ENCODE measurements around the gene LHX8.
"Not testable (repeated sequence)": the region's sequence is repeated elsewhere in the genome, so short reads cannot be mapped to it uniquely, and the experiment has no call there.

Gene LHX8

DNA sequence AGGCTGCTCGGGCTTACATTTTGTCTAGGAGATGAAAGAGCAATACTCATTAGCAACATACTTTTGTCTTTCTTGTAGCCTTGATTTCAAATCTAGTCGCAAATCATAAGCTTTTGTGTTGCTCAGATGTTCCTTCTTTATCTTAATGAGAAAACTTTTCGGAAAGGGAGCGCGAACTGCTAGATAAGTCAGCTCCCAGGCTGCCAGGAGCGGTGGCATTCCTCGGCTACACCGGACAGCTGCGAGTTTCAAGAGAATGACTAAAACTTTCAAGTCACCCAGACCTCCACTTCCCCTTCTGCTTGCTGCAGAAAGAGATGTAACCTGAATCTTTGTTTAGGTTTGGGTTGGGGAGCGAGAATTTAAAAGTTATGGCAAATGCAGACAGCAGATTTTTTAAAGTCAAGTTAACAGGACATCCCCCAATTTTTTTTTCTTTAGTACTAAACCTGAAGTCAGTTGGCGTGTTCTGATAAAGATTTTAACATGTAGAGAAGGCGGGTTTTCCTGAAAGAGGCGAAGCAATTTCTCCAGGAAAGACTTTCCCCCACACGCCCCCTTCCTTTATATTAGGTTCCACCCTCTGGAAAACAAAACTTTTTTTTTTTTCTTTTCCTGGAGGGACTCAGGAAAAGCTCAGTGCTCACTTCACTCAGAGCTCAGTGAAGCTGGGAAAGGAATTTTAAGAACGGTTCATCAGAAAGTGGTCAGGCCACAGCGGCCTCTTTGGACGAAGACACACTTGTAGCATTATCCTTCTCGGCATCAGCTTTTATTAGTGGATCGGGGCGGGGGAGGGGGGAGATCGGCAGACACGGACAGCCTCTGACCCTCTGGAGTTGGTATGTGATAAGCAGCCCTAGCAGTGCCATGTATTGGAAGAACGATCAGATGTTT, at the start of gene LHX8:
TSS of gene LHX8 (plus strand) at position 639 of the 897 bp plus-strand sequence. CDS start 2,227 bp downstream, outside the sequence.
- no peak for DNase-seq (ENCODE audit: low read depth, low spot score)

GRCh38 chr1:75085931-75086330, 48.3 kb upstream of the LHX8 start:
- no peak for DNase-seq (ENCODE audit: low read depth, low spot score)

DNA sequence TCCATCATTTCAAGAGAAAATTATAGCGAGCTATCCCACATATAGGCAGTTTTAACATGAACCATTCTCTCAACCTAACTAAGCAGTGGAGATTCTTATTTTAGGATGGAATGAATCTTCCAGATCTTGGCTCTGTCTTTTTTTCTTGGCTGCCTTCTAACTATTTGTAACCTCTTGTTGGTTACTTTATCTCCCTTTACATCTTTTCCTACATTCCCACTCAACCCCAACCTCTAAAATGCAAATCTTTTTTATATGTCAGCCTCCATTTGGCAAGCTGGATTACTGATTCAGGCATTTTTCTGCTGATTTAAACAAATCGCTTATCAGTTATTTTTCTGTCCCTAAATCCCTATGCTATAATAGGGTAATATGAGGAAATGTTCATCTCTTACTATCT, 46.9 kb upstream of the LHX8 start:
- DNase-seq (ENCODE audit: low read depth, low spot score): no peak

GRCh38 chr1:75092141-75092540, 42.0 kb upstream of the LHX8 start:
- DNase-seq (ENCODE audit: low read depth, low spot score): no peak

DNA sequence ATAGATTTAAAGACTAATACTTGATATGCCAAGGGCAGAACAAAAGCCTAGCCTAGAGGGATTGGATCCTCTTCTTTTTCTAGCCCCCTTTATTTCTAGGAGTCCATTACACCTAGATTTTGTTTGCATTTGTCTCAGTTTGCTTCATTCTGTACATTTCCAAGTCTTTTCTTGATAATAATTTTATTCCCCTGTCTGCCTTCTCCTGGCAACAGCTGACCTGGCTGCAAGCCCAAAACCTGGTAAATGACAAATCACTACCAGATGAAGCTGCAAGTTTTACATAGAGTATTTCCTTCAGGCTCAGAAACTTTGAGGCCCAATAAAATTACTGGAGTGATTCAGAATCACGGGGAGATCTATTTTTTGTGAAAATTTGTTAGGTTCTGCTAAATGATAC, 36.5 kb upstream of the LHX8 start:
- no peak for DNase-seq (ENCODE audit: low read depth, low spot score)

GRCh38 chr1:75099581-75099980, 34.6 kb upstream of the LHX8 start:
- no peak for DNase-seq (ENCODE audit: low read depth, low spot score)

DNA sequence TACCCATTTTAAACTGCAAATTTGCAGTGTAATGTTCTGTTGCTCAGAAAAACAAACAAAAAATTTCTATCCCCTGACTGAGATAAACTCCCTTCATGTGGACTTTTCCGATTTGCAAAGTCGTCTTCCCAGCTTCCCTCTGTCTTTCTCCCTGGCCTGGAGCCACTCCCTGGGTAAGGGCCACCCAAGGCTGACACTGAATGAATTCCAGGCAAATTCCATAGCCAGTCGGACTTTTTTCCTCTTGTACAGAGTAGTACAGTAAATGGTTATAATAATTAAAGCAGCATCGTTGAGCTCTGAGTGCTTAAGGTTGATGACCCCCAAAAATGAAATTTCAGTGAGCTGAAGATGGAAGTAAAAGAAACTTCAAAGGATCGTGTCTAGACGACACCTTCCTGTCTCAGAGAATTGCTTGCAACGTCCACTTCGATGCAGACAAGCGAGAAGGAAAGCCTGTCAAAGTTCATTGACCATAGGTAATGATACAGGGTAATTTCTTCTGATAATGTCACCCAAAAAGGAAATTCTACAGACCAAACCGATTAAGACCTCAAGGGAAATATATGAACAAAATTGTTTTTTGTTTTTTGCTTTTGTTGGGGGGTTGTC, 33.6 kb upstream of the LHX8 start:
- no peak for DNase-seq (ENCODE audit: low read depth, low spot score)

GRCh38 chr1:75112362-75112951, 21.7 kb upstream of the LHX8 start:
- DNase-seq (ENCODE audit: low read depth, low spot score): not testable (repeated sequence)

DNA sequence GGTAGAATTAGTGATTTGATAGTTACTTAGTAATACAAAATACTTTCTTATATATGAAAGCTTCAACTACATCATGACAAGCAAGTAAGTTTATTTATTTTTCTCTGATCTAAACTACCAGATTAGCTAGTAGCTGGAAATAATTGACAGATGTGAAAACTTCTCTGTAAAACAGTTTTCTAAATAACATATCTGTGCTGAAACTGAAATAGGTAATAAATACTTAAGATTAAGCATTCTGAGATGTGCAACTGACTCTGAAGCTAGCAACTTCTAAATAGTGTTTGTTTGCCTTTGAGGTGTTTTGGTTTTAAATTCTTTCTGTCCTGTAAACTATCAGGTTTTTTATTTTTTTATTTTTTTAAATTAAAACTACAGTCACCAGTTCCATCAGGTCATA, 18.5 kb upstream of the LHX8 start:
- no peak for DNase-seq (ENCODE audit: low read depth, low spot score)

- DNase-seq (ENCODE audit: low read depth, low spot score): no peak
These were observed 10.4 kb upstream of the LHX8 start for GRCh38 chr1:75123756-75124155.

DNA sequence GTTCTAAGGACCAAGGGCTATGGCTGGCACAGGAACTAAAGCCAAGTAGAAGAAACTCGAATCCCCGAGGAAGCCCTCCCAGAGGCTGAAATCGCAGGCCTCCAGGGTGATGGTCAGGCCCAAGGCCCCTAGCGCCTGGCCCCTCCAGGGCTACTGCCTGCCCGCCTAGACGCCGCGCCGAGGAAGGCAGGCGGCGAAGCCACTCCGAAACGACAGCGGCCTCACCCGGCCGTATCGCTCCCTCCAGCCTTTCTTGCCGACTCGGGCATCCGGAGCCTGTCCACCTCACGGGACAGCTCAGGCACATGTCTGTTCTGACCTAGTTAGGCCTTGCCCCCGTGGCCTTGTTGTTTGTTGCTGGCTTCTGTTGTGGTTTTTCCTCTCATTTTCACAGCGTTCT, 9.7 kb upstream of the LHX8 start:
- DNase-seq (ENCODE audit: low read depth, low spot score): no peak

GRCh38 chr1:75125161-75125726, 8.9 kb upstream of the LHX8 start:
- DNase-seq (ENCODE audit: low read depth, low spot score): no peak

DNA sequence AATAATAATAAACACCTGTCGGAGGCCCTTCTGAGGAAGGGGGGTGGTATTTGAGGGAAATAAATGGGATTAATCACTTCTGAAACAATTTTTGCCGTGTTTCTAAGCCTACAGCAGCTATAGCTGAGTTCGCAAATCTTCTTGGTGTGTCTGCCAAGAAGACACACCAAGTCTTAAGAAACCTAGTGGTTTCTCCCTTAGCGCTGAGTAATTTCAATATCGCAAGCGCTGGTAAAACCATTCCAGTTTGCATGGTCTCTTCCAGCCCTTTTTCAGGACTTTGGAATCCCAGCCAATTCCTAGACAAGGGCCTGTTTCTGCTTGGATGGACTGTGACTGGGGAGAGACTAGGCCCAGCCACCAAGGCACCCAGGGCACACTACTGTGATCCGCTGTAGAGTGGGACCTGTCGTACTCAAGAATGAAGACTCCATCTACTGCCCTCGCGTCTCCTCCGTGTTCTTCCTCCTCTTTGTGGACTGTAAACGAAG, 7.5 kb upstream of the LHX8 start:
- DNase-seq (ENCODE audit: low read depth, low spot score): no peak

DNA sequence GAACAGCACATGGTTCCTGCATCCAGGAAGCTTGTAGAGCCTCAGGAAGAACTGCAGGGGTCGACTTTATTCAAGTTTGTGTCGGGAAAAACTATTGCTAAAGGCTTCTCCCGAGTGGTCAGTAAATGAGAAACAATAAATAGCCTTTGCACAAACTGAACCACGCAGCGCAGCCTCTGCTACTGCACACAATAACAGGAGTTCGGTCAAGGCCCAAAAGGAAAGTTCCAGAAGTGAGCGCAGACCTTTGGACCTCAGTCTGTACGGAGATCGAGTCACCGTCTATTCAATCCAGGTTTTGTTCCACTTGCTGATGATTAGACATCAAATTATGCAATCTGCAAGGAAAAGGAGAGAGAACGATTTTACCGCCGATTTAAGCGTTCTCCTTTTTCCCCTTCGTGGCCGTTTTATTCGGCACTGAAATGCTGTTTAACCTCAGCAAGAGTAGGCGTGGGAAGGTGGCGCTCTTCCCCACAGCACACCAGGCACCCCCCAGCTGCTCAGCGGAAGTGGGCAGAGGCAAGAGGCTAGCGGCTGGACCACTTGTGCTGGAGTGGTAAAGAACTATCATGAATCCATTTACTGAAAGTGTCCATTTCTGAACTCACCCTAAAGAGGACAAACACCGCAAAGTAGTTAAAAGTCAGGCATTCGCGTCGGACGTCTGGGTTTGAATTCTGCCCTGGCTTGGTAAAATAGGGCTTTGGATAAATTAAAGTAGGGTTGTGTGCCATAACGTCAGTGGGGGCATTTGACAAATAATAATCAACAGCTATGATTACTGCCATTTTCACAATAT, 6.1 kb upstream of the LHX8 start:
- no peak for DNase-seq (ENCODE audit: low read depth, low spot score)

DNA sequence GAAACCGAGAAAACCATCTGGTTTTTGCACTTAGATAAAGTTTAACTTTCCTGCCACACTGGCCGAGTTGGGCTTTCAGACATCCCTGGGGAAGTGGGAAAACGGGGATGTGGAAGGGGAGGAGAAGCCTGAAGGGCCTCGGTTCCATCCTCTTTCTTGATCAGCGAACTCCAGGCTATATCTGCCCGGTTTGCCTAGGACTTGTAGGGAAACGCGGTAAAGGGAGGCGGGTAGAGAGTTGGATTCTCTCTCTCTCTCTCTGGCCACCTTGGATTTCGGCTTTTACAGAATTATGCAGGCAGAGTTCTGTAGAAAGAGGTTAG, 4.6 kb upstream of the LHX8 start:
- DNase-seq (ENCODE audit: low read depth, low spot score): no peak

- DNase-seq (ENCODE audit: low read depth, low spot score): no peak
These were observed 4.0 kb upstream of the LHX8 start for GRCh38 chr1:75129983-75130789.

GRCh38 chr1:75130865-75131564, 3.2 kb upstream of the LHX8 start:
- no peak for DNase-seq (ENCODE audit: low read depth, low spot score)

DNA sequence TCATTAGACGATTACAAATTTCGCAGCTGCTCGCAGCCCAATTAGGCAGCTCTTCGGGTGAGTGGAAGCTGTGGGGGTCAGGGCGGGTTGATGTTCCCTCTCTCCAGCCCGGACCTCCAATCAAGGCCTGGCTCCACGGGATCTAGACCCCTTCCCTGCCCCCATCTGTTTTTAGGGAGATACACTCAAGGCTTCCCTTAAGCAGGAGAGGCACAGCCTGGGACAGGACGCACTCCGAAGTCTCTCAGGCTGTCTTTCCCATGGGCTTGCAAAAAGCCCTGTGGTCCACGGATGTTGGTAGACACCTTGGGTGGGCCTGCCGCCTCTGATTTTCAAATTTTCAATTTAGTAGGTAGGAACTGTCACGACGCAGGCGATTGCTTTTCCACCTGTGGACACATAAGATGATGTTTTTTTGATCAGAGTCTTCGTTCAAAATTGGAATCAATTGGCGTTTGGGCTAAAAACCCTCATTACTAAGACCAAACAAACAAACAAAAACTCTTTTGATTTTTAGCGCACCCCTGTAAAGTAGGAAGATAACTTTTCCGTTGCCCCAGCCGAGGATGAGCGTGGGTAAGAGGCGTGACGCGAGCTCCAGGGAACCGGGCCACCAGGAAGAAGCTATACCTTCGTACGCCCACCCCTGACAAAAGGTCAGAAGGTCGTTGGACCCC, 2.5 kb upstream of the LHX8 start:
- DNase-seq (ENCODE audit: low read depth, low spot score): no peak

DNA sequence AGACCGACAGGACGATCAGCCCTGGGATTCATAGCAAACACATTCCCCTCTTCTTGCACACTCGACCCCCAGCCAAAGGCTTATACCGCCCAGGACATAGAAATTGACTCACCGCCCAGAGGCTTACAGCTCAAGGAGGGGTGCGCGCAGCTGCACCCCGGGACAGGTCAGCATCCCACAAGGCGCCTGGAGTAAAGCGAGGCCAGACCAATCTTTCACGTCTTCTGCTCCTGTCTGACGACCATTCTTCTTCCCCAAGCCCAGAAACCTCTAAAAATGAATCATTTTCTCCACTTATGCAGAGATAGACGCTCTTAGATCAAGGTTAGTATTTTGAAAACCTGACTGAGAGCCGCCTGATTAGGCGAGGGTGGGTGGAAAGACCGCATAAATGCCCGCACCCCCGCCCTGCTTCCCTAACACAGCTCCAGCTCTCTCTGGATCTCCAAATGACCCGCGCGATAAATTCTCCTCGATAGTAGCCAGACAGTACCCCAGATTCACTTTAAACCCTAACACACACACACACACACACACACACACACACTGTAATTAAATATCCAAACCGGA, 1.9 kb upstream of the LHX8 start:
- no peak for DNase-seq (ENCODE audit: low read depth, low spot score)

All from activated CD4-positive, CD25-positive, alpha-beta regulatory T cell treated with anti-CD3 and anti-CD28 coated beads, Interleukin-2, amount 50 U/mL, for 16 hours (primary cell).